ENCODE data around the gene EVI5.
"Not testable (repeated sequence)": the region's sequence is repeated elsewhere in the genome, so short reads cannot be mapped to it uniquely, and the experiment has no call there.

EVI5 gene

DNA sequence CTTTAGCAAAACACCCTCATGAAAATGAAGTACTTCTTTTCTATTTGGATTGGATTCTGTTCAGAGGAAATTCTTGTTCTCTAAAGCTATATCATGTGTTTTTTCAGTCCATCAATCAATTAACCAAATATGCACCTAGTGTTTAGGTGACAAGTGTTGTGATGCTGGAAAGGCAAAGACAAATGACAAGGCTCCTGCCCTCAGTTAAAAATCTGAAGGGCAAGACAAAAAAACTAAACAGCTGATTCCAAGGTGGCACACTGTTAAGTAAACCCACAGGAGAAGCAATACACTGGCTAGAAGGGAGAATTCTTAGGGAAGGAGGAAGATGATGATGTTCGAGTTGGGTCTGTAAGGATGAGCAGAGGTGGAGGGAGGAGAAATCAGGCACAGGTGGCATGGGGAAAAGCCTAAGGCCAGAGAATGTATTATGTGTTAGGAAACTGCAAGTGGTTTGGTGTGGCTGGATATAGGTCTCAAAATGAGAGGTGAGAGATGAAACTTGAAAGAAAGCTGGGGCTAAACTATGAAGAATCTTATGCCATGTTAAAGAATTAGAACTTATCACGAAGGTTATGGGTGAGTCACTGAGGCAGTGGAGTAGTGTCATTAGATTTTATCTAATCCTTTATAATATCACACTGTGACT, 246.4 kb downstream of the EVI5 start:
- peak; percentile 9 for DNase-seq (ENCODE audit: low read depth)
- no peak overlapping the region for H3K4me3 ChIP-seq (replicated peaks; ENCODE audit: low read depth, low read length)
- TF ChIP-seq, protein P1, sequence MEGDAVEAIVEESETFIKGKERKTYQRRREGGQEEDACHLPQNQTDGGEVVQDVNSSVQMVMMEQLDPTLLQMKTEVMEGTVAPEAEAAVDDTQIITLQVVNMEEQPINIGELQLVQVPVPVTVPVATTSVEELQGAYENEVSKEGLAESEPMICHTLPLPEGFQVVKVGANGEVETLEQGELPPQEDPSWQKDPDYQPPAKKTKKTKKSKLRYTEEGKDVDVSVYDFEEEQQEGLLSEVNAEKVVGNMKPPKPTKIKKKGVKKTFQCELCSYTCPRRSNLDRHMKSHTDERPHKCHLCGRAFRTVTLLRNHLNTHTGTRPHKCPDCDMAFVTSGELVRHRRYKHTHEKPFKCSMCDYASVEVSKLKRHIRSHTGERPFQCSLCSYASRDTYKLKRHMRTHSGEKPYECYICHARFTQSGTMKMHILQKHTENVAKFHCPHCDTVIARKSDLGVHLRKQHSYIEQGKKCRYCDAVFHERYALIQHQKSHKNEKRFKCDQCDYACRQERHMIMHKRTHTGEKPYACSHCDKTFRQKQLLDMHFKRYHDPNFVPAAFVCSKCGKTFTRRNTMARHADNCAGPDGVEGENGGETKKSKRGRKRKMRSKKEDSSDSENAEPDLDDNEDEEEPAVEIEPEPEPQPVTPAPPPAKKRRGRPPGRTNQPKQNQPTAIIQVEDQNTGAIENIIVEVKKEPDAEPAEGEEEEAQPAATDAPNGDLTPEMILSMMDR (IDR thresholded peaks at IDR 0.05; ENCODE audit: low read length, missing control alignments): no peak

GRCh38 chr1:92538048-92538412, 246.9 kb downstream of the EVI5 start:
- TF ChIP-seq, protein P1 (IDR thresholded peaks at IDR 0.05; ENCODE audit: low read length, missing control alignments): no peak
- H3K4me3 ChIP-seq (replicated peaks; ENCODE audit: low read depth, low read length): no peak overlapping the region
- DNase-seq (ENCODE audit: low read depth): no peak

GRCh38 chr1:92536980-92537884, 247.7 kb downstream of the EVI5 start:
- H3K4me3 ChIP-seq (replicated peaks; ENCODE audit: low read depth, low read length): no peak overlapping the region
- peak; percentile 51 for DNase-seq (ENCODE audit: low read depth)
- TF ChIP-seq, protein P1 (IDR thresholded peaks at IDR 0.05; ENCODE audit: low read length, missing control alignments): no peak

DNA sequence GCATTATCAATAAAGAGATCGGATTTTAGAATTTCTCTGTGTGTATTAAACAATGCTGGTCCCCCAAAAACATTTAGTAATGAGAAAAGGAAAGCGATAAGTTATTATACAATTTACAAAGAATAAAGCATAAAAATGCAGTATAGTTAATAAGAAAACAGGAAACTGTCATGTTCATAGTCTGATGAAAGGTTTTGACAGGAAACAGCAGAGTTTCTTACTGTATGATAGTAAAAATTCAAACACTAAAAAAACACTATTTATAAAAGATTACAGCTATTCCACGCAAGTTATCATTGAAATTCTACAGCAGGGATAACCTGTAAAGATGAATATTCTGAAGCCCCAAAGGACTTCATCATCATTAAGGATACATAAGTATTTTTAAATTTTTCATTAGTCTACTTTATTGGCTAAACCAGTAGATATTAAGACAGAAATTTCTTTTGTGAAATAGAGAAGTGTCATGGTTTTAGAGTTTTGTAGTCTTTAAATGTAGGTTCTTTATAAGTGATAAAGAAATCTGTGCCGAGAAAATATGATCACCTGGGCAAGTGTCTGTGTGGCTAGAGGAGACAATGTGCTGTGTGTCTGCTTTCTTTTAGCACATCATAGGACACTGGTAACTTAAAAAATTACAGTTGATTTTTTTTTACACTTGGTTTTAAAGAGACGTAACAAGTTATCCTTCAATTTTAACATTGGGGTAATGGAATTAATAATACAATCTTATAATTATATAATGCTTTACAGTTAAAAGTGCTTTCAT, 248.5 kb downstream of the EVI5 start:
- DNase-seq (ENCODE audit: low read depth): no peak
- TF ChIP-seq, protein P1 (IDR thresholded peaks at IDR 0.05; ENCODE audit: low read length, missing control alignments): no peak
- H3K4me3 ChIP-seq (replicated peaks; ENCODE audit: low read depth, low read length): no peak overlapping the region

- not testable (repeated sequence) for DNase-seq (ENCODE audit: low read depth); H3K4me3 ChIP-seq (replicated peaks; ENCODE audit: low read depth, low read length)
These were observed 252.5 kb downstream of the EVI5 start for GRCh38 chr1:92532371-92532770.

- not testable (repeated sequence) for H3K4me3 ChIP-seq (replicated peaks; ENCODE audit: low read depth, low read length); DNase-seq (ENCODE audit: low read depth)
These were observed 253.0 kb downstream of the EVI5 start for GRCh38 chr1:92531939-92532338.

DNA sequence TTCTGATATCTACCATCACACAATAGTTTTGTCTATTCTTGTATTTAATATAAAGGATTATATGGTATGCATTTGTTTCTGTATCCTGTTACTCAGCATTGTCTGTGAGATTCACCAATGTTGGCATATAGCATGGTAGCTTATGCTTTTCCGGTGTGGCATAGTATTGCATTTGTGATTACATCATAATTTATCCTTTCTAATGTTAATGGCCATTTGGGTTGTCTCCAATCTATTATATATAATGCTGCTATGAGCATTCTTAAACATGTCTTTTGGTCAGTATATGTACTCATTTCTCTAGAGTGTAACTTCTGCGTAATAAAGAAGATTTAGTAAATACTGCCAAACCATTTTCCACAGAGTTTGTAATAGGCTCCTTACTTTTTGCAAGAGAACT, 257.2 kb downstream of the EVI5 start:
- DNase-seq (ENCODE audit: low read depth): no peak
- TF ChIP-seq, protein P1 (IDR thresholded peaks at IDR 0.05; ENCODE audit: low read length, missing control alignments): no peak
- no peak overlapping the region for H3K4me3 ChIP-seq (replicated peaks; ENCODE audit: low read depth, low read length)

- peak; percentile 25 for DNase-seq (ENCODE audit: low read depth)
- not testable (repeated sequence) for H3K4me3 ChIP-seq (replicated peaks; ENCODE audit: low read depth, low read length)
These were observed 259.8 kb downstream of the EVI5 start for GRCh38 chr1:92524944-92525590.

All from fibroblast of pulmonary artery (primary cell).